Activated CD4-positive, alpha-beta T cell treated with anti-CD3 and anti-CD28 coated beads, Interleukin-2, amount 50 U/mL, for 16 hours (primary cell): Measurements from ENCODE around the gene C19orf81.
"Not testable (repeated sequence)": the region's sequence is repeated elsewhere in the genome, so short reads cannot be mapped to it uniquely, and the experiment has no call there.

Experiments used
- DNase-seq: peaks from one replicate; pipeline ENCODE4 v3.0.0-alpha.2; 2020

C19orf81 gene

GRCh38 chr19:50649433-50650391 lies at the start of gene C19orf81:
Gene C19orf81, plus strand, starts transcription at chr19:50649445. Its CDS starts 0 bp downstream, at chr19:50649445.
- DNase-seq, result peak; percentile 15

GRCh38 chr19:50601407-50602088 lies 47.7 kb upstream of the C19orf81 start:
- DNase-seq, result no peak

GRCh38 chr19:50602089-50602422 lies 47.2 kb upstream of the C19orf81 start:
- DNase-seq, result no peak

GRCh38 chr19:50602496-50602895 lies 46.7 kb upstream of the C19orf81 start:
- DNase-seq, result no peak

- no peak for DNase-seq
Measured at GRCh38 chr19:50602935-50603334, 46.3 kb upstream of the C19orf81 start.

- not testable (repeated sequence) for DNase-seq
Measured at GRCh38 chr19:50604264-50605073, 44.8 kb upstream of the C19orf81 start.

GRCh38 chr19:50606059-50606836 lies 43.0 kb upstream of the C19orf81 start:
- not testable (repeated sequence) for DNase-seq

GRCh38 chr19:50607388-50607787 lies 41.9 kb upstream of the C19orf81 start:
- DNase-seq, result no peak

GRCh38 chr19:50607874-50608785 lies 41.1 kb upstream of the C19orf81 start:
- DNase-seq, result peak; percentile 92

- not testable (repeated sequence) for DNase-seq
Measured at GRCh38 chr19:50612504-50613404, 36.5 kb upstream of the C19orf81 start.

- not testable (repeated sequence) for DNase-seq
Measured at GRCh38 chr19:50618379-50618778, 30.9 kb upstream of the C19orf81 start.

- not testable (repeated sequence) for DNase-seq
Measured at GRCh38 chr19:50619184-50619583, 30.1 kb upstream of the C19orf81 start.

GRCh38 chr19:50620394-50620906 lies 28.8 kb upstream of the C19orf81 start:
- not testable (repeated sequence) for DNase-seq

GRCh38 chr19:50624949-50625600 lies 24.2 kb upstream of the C19orf81 start:
- DNase-seq, result no peak

GRCh38 chr19:50626011-50626410 lies 23.2 kb upstream of the C19orf81 start:
- DNase-seq, result no peak

- DNase-seq, result no peak
Measured at GRCh38 chr19:50626795-50627194, 22.4 kb upstream of the C19orf81 start.

- DNase-seq, result no peak
Measured at GRCh38 chr19:50628146-50628545, 21.1 kb upstream of the C19orf81 start.

GRCh38 chr19:50628551-50628950 lies 20.7 kb upstream of the C19orf81 start:
- no peak for DNase-seq

- no peak for DNase-seq
Measured at GRCh38 chr19:50629194-50629593, 20.1 kb upstream of the C19orf81 start.
